Keratinocyte (primary cell): ENCODE measurements around the gene MFAP3L. TPM values are rescaled to one million over a fixed set of nuclear protein-coding genes. Genes with fewer than 3 reads are reported as not detected.

Experiments
- DNase-seq: peaks from one replicate; pipeline ENCODE4 v3.0.0-alpha.2; 2011; ENCODE audit warnings: low read depth, missing footprints, low spot score
- FAIRE-seq: peaks from 2 replicates; lab custom pipeline; 2011; peaks lifted over from hg19 to GRCh38; lab: Jason Lieb, UNC
- H2AFZ ChIP-seq: 2 replicates; pipeline ENCODE4 v1.6.0; 2012; ENCODE audit warnings: low read length, control low read depth, inconsistent platforms; ENCODE audit not compliant: control insufficient read depth
- H3K27ac ChIP-seq: 2 replicates; pipeline ENCODE4 v1.5.1; 2011; ENCODE audit warnings: low read length; ENCODE audit not compliant: control insufficient read depth, insufficient read depth
- H3K27me3 ChIP-seq: 3 replicates; pipeline ENCODE4 v1.6.0; 2011; ENCODE audit warnings: low read length; ENCODE audit not compliant: control insufficient read depth, insufficient read depth; ENCODE audit errors: extremely low read depth
- H3K36me3 ChIP-seq, 2 experiments: 2 replicates in 1 of 2; 3 replicates in 1 of 2; pipeline ENCODE4 v1.5.1; 2011; ENCODE audit warnings: low read length in 2 of 2, mild to moderate bottlenecking in 1 of 2; ENCODE audit not compliant: control insufficient read depth in 2 of 2, insufficient read depth in 2 of 2; ENCODE audit errors: extremely low read depth in 1 of 2
- H3K4me1 ChIP-seq: 3 replicates; pipeline ENCODE4 v1.5.1; 2011; ENCODE audit warnings: low read length; ENCODE audit not compliant: control insufficient read depth, insufficient read depth; ENCODE audit errors: extremely low read depth
- H3K4me2 ChIP-seq: 3 replicates; pipeline ENCODE4 v1.6.0; 2011; ENCODE audit warnings: low read depth, low read length; ENCODE audit not compliant: control insufficient read depth, insufficient read depth; ENCODE audit errors: extremely low read depth
- H3K4me3 ChIP-seq, 3 experiments: fragments of 200-600 bp in 1 of 3; sonication (generic) in 1 of 3; 2 replicates in 2 of 3; 3 replicates in 1 of 3; pipeline ENCODE4 v1.5.1; 2011 to 2016; ENCODE audit warnings: low read length in 3 of 3, mild to moderate bottlenecking in 3 of 3, control low read depth in 2 of 3, inconsistent platforms in 1 of 3, low read depth in 1 of 3, mixed read lengths in 1 of 3, mixed run types in 1 of 3, moderate library complexity in 1 of 3; ENCODE audit not compliant: control insufficient read depth in 2 of 3, insufficient read depth in 2 of 3; ENCODE audit errors: extremely low read depth in 1 of 3
- H3K79me2 ChIP-seq: 2 replicates; pipeline ENCODE4 v1.6.0; 2012; ENCODE audit warnings: low read length; ENCODE audit not compliant: control insufficient read depth, insufficient read depth
- H3K9ac ChIP-seq: 3 replicates; pipeline ENCODE4 v1.6.0; 2011; ENCODE audit warnings: low read length; ENCODE audit not compliant: control insufficient read depth, insufficient read depth; ENCODE audit errors: extremely low read depth
- H3K9me1 ChIP-seq: 3 replicates; pipeline ENCODE4 v1.6.0; 2011; ENCODE audit warnings: low read length; ENCODE audit not compliant: control insufficient read depth, insufficient read depth; ENCODE audit errors: extremely low read depth
- H3K9me3 ChIP-seq: 2 replicates; pipeline ENCODE4 v1.5.1; 2012; ENCODE audit warnings: low read depth, low read length; ENCODE audit not compliant: control insufficient read depth
- H4K20me1 ChIP-seq: 3 replicates; pipeline ENCODE4 v1.6.0; 2011; ENCODE audit warnings: low read length; ENCODE audit not compliant: control insufficient read depth, insufficient read depth; ENCODE audit errors: extremely low read depth
- EZH2 ChIP-seq: IDR thresholded peaks from one replicate; pipeline ENCODE4 v1.6.1; 2012; ENCODE audit warnings: inconsistent platforms, mild to moderate bottlenecking, low read length, moderate library complexity
- dilution Hi-C: fragments of 300-500 bp; cut with MboI; formaldehyde crosslinking; loops from one replicate; pipeline ENCODE4 v1.7.0; 2020; ENCODE audit warnings: low sequenced_read_pairs; ENCODE audit not compliant: extremely low pct_ligation_motif_present
- polyA plus RNA-seq, 5 experiments: library from polyadenylated mRNA; depleted of rRNA in 3 of 5; stranded (reverse) in 3 of 5; stranded (forward) in 1 of 5; unstranded in 1 of 5; fragments of >200 nt; gene quantifications; 1 replicate in 1 of 5; 2 replicates in 3 of 5; 3 replicates in 1 of 5; pipeline versions ENCODE4 v1.2.1 to v1.2.3, GENCODE V29; 2011 to 2012; ENCODE audit warnings: missing spikeins in 2 of 5, low read depth in 1 of 5, low replicate concordance in 1 of 5
- TF ChIP-seq, protein P1 (sequence below), 3 experiments: IDR thresholded peaks in 1 of 3; conservative IDR thresholded peaks in 1 of 3; optimal IDR thresholded peaks in 1 of 3; 2 replicates in 2 of 3; 3 replicates in 1 of 3; pipeline versions ENCODE3 to v1.5.1; 2011; ENCODE audit warnings: low read length in 3 of 3, mild to moderate bottlenecking in 3 of 3, moderate library complexity in 2 of 3, control low read depth in 1 of 3, inconsistent platforms in 1 of 3; ENCODE audit not compliant: insufficient read depth in 2 of 3; ENCODE audit errors: extremely low read depth in 1 of 3

Gene MFAP3L
- polyA plus RNA-seq, 1 donor (not counting 4 experiments of a cell fraction or from before 2014, with no cell fraction given): 7.6 TPM

DNA sequence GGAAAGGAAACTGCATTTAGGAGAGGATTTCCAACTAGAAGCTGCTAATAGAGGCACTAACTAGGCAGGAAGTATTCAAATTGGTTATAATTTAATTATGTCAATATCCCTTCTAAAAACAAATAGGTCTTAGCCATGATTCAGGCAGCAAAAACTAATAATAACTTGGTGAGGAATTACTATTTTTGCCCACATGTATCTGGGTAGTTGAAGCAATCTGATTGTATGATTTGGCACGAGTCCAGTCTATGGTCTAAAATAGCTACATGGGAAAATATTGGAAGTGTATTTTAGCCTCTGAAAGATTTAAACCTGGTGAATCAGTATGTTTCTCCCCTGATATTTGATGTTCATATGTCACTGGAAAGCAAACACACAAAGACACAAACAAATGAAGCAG lies 62.2 kb downstream of the MFAP3L start:
- Histone ChIP-seq H3K79me2 (no peaks in the 10 kb centered on the region), H2AFZ (no peak overlapping the region), H3K27me3 (no peaks in the 10 kb centered on the region), H3K36me3 (no peaks in the 10 kb centered on the region), H3K27ac (no peak overlapping the region), H4K20me1 (no peaks in the 10 kb centered on the region), H3K9me3 (no peaks in the 10 kb centered on the region), H3K9me1 (no peaks in the 10 kb centered on the region), H3K4me3 (no peak overlapping the region), H3K9ac (no peak overlapping the region), H3K4me1 (no peaks in the 10 kb centered on the region), H3K4me2 (no peak overlapping the region)
- dilution Hi-C loops: no loop called here
- DNase-seq (no peak), FAIRE-seq (no peak)
- no peak for TF ChIP-seq EZH2
- TF ChIP-seq, protein P1, sequence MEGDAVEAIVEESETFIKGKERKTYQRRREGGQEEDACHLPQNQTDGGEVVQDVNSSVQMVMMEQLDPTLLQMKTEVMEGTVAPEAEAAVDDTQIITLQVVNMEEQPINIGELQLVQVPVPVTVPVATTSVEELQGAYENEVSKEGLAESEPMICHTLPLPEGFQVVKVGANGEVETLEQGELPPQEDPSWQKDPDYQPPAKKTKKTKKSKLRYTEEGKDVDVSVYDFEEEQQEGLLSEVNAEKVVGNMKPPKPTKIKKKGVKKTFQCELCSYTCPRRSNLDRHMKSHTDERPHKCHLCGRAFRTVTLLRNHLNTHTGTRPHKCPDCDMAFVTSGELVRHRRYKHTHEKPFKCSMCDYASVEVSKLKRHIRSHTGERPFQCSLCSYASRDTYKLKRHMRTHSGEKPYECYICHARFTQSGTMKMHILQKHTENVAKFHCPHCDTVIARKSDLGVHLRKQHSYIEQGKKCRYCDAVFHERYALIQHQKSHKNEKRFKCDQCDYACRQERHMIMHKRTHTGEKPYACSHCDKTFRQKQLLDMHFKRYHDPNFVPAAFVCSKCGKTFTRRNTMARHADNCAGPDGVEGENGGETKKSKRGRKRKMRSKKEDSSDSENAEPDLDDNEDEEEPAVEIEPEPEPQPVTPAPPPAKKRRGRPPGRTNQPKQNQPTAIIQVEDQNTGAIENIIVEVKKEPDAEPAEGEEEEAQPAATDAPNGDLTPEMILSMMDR (optimal IDR thresholded peaks at IDR 0.05 in 1 of 3, IDR thresholded peaks at IDR 0.05 in 1 of 3, conservative IDR thresholded peaks at IDR 0.05 in 1 of 3; ENCODE audit: extremely low read depth in 1 of 3, insufficient read depth in 2 of 3, low read length in 3 of 3): no peak

DNA sequence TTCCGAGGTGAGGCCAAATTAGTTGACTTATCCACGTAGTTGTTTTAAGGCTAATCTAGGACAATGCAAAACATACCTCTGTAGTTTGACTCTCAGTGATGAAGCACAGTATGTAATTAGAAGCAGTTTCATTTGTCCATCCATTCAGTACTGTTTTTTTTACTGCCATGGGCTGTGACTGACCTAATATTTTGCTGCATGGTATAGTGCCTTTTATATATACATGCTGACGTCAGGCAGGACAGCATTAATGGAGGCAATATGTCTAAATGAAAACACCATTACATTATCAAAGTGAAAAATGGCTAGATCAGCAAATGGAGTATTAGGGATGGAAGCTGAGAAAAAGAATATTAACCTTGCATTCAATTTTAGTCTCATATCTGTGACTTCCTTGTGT lies 66.9 kb downstream of the MFAP3L start:
- no peak overlapping the region for H3K9ac ChIP-seq
- H3K4me1 ChIP-seq: no peaks in the 10 kb centered on the region
- no peak overlapping the region for H3K27ac ChIP-seq
- H3K36me3 ChIP-seq: no peaks in the 10 kb centered on the region
- FAIRE-seq: no peak
- no peak overlapping the region for H3K4me2 ChIP-seq
- H3K27me3 ChIP-seq: no peaks in the 10 kb centered on the region
- TF ChIP-seq, protein P1 (optimal IDR thresholded peaks at IDR 0.05 in 1 of 3, IDR thresholded peaks at IDR 0.05 in 1 of 3, conservative IDR thresholded peaks at IDR 0.05 in 1 of 3; ENCODE audit: extremely low read depth in 1 of 3, insufficient read depth in 2 of 3, low read length in 3 of 3): no peak
- no peak for TF ChIP-seq EZH2
- H4K20me1 ChIP-seq: no peaks in the 10 kb centered on the region
- H3K9me3 ChIP-seq: no peaks in the 10 kb centered on the region
- dilution Hi-C loops: no loop called here
- no peak overlapping the region for H2AFZ ChIP-seq
- no peaks in the 10 kb centered on the region for H3K9me1 ChIP-seq
- no peak for DNase-seq
- no peak overlapping the region for H3K4me3 ChIP-seq
- H3K79me2 ChIP-seq: no peaks in the 10 kb centered on the region
